H1 (cell line): ENCODE data around the gene ASMTL. TPM values are rescaled to one million over a fixed set of nuclear protein-coding genes. Genes with fewer than 3 reads are reported as not detected.

Experiments used
- polyA plus RNA-seq, 7 experiments: library from polyadenylated mRNA; depleted of rRNA in 3 of 7; stranded (reverse) in 5 of 7; unstranded in 2 of 7; fragments of >200 nt in 5 of 7; fragments of 200-250 nt in 2 of 7; gene quantifications; 1 replicate in 5 of 7; 2 replicates in 1 of 7; 4 replicates in 1 of 7; pipeline versions ENCODE4 v1.2.1 to v1.2.3, GENCODE V29; 2011 to 2013; ENCODE audit warnings: missing spikeins in 2 of 7, mixed read lengths in 2 of 7
- total RNA-seq: library from RNA; stranded (reverse); fragmentation: NEBNext Ultra II Directional; extraction: Animal tissue kit (Norgen Biotek cat#: 25700); gene quantifications from 2 replicates; pipeline ENCODE4 v1.2.1, GENCODE V29; 2021

ASMTL gene
- total and polyA plus RNA-seq, 2 of the 8 experiments (the other 6 are each of a cell fraction or from before 2014, with no cell fraction given), result 75.6 to 81.4 TPM

Other genes starting within 250 kb of the ASMTL start
- not detected in 2 replicates for gene CRLF2, start 240.3 kb downstream of the ASMTL start, total RNA-seq
- 0.06 and 0.08 TPM in 2 replicates for gene CRLF2, start 240.3 kb downstream of the ASMTL start, polyA plus RNA-seq (2011; rRNA removed)
- 3.4 and 5.6 TPM in 2 replicates for gene CSF2RA, start 184.1 kb downstream of the ASMTL start, total RNA-seq
- gene CSF2RA, start 184.1 kb downstream of the ASMTL start, polyA plus RNA-seq (2011; rRNA removed), result 1.9 and 2.1 TPM in 2 replicates
- gene IL3RA, start 116.1 kb downstream of the ASMTL start, total RNA-seq, result not detected in 2 replicates
- gene IL3RA, start 116.1 kb downstream of the ASMTL start, polyA plus RNA-seq (2011; rRNA removed), result 0.11 and 0.19 TPM in 2 replicates
- 487 and 514 TPM in 2 replicates for gene SLC25A6, start 60.8 kb downstream of the ASMTL start, total RNA-seq
- 1,220 and 1,529 TPM in 2 replicates for gene SLC25A6, start 60.8 kb downstream of the ASMTL start, polyA plus RNA-seq (2011; rRNA removed)
- 0.09 and 0.11 TPM in 2 replicates for gene P2RY8, start 84.3 kb upstream of the ASMTL start, total RNA-seq
- gene P2RY8, start 84.3 kb upstream of the ASMTL start, polyA plus RNA-seq (2011; rRNA removed), result 0.15 and 0.19 TPM in 2 replicates
- 40.6 and 41.2 TPM in 2 replicates for gene AKAP17A, start 138.7 kb upstream of the ASMTL start, total RNA-seq
- gene AKAP17A, start 138.7 kb upstream of the ASMTL start, polyA plus RNA-seq (2011; rRNA removed), result 14.0 and 30.4 TPM in 2 replicates
- 1.4 and 1.5 TPM in 2 replicates for gene ASMT, start 162.2 kb upstream of the ASMTL start, total RNA-seq
- 2.6 and 3.1 TPM in 2 replicates for gene ASMT, start 162.2 kb upstream of the ASMTL start, polyA plus RNA-seq (2011; rRNA removed)